ENCODE results near the gene VAV1.

DNA sequence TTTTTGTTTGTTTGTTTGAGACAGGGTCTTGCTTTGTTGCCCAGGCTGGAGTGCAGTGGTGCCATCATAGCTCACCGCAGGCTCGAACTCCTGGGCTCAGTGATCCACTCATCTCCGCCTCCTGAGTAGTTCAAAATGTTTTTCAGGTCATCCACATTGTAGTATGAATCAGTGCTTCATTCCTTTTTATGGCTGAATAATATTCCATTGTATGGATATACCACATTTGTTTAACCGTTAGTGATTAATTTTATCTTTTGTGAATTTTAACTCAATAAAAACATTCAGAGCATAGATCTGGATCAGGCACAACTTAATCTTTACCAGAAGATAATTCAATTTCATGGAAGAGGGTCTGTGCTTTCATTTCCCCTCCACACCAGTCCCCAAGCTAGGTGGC lies 47.7 kb downstream of the VAV1 start:
- TF ChIP-seq ZNF701 (tag by site-specific recombination; IDR thresholded peaks at IDR 0.05) (no peak), ZFP3 (tag by site-specific recombination; IDR thresholded peaks at IDR 0.05; ENCODE audit: low read depth) (no peak), TCF7L2 (IDR thresholded peaks at IDR 0.05; ENCODE audit: borderline replicate concordance, low read depth, low read length) (no peak)
- TF ChIP-seq, protein P1, sequence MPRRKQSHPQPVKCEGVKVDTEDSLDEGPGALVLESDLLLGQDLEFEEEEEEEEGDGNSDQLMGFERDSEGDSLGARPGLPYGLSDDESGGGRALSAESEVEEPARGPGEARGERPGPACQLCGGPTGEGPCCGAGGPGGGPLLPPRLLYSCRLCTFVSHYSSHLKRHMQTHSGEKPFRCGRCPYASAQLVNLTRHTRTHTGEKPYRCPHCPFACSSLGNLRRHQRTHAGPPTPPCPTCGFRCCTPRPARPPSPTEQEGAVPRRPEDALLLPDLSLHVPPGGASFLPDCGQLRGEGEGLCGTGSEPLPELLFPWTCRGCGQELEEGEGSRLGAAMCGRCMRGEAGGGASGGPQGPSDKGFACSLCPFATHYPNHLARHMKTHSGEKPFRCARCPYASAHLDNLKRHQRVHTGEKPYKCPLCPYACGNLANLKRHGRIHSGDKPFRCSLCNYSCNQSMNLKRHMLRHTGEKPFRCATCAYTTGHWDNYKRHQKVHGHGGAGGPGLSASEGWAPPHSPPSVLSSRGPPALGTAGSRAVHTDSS (tag by site-specific recombination; IDR thresholded peaks at IDR 0.05) = no peak
- TF ChIP-seq, protein P2, sequence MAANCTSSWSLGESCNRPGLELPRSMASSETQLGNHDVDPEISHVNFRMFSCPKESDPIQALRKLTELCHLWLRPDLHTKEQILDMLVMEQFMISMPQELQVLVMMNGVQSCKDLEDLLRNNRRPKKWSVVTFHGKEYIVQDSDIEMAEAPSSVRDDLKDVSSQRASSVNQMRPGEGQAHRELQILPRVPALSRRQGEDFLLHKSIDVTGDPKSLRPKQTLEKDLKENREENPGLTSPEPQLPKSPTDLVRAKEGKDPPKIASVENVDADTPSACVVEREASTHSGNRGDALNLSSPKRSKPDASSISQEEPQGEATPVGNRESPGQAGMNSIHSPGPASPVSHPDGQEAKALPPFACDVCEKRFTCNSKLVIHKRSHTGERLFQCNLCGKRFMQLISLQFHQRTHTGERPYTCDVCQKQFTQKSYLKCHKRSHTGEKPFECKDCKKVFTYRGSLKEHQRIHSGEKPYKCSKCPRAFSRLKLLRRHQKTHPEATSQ (tag by site-specific recombination; IDR thresholded peaks at IDR 0.05) = no peak

Data from HEK293 (cell line).